NCI-H526 treated with DMSO at 0.1 percent for 48 hours (cell line): ENCODE results near the gene PRR20E.
"Not testable (repeated sequence)": the region's sequence is repeated elsewhere in the genome, so short reads cannot be mapped to it uniquely, and the experiment has no call there.

Experiments used
- DNase-seq: peaks from one replicate; lab custom pipeline; 2025; lab: John Stamatoyannopoulos, UW

Gene PRR20E

DNA sequence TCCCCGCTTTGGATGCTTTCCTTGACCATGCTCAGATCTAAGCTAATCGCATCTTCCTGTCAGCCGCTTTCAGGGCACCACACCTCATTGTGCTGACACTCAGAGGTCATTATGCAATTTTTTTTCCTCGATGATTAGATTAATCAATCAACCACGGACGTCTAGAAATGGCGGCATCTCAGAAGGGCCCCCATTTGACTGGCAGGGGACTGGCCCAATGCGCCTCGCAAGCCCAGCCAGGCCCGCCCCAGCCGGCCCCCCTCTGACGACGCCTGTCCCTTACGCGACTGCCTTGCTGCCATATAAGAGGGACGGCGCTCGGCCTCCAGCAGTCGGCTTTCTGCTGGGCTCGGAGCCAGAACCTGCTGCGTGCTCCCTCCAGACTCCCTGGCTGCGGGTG, at the start of gene PRR20E:
Gene PRR20E (plus strand): TSS at position 301 of the 400 bp plus-strand sequence. CDS start 387 bp downstream, outside the sequence.
- DNase-seq = not testable (repeated sequence)

DNA sequence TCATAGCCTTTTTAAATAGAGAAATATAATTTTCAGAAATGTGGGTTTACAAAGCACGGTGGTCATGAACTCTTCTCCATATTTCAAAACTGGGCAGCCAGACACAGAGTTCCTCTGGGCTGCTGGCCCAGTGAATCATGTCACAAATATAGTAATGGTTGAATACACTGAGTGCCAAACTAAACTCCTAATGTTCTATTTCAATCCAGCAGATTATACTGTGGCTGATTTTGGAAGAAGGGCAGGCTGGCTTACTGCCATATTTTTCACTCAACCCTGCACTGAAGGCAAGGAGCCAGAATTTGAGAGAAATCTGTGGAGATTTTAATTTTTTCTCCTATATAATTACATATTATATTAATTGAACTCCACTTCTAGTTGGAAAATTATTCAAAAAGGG, 43.3 kb upstream of the PRR20E start:
- DNase-seq = no peak

DNA sequence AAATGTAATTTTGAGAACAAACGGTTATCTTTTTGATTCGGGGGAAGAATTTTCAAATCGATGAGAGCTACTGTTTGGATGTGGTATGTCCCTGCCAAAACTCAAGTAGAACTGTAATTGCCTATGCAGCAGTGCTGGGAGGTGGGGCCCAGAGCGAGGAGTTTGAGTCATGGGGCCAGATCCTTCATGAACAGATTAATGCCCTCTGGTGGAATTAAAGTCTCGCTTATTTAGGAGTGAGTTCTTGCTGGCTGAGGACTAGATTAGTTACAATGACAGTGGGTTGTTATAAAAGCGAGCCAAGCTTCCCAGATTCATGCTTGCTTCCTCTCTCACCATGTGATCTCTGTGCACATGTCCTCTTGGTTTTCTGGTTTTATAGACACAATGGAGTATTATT, 38.1 kb upstream of the PRR20E start:
- DNase-seq = no peak

DNA sequence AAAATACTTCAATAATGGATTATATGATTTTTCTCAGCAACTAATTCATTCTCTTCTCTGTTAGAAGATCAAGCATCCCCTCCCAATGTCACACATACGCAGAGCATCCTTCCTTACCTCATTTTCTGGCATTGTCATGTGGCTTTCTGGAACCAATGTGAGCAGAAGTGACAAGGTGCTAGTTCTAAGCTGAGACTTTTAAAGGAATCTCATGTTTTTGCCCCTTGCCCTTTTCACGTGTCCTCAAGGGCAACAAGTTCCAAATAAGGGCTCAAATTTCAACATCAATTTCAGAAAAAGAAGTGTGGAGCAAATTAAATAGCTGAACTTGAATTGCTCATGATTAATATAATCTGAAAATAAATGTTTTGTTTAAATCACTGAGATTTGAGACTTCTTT, 30.9 kb upstream of the PRR20E start:
- no peak for DNase-seq

DNA sequence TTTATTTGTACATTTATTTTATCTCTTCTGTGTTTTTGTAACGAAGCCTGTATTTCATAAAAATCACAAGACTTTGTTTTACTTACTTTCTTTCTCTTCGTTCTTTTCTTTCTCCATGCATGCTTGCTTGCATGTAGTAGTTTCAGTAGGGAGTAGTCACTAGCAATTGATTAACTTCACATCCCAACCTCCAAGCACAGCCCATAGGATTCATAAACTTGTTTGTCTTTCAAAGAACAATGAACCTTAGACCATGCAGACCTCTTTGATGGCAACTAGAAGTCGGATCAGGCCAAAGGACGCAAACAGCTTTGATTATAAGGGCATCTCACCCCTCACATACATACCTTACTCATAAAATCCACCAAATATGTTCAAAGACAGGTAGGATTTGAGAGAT, 29.4 kb upstream of the PRR20E start:
- no peak for DNase-seq

DNA sequence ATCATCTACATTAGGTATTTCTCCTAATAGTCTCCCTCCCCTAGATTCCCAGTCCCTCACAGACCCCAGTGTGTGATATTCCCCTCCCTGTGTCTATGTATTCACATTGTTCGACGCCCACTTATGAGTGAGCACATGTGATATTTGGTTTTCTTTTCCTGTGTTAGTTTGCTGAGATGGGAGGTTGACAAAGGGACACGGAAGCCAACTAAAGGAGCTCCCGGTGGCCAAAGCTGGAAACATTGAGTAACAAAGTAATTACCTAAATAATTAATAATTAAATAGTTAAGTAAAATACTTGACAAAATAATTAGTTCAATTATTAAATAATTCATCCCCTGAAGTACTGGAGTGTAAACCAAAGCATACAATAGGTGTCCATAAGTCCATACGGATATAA, 28.0 kb upstream of the PRR20E start:
- no peak for DNase-seq

DNA sequence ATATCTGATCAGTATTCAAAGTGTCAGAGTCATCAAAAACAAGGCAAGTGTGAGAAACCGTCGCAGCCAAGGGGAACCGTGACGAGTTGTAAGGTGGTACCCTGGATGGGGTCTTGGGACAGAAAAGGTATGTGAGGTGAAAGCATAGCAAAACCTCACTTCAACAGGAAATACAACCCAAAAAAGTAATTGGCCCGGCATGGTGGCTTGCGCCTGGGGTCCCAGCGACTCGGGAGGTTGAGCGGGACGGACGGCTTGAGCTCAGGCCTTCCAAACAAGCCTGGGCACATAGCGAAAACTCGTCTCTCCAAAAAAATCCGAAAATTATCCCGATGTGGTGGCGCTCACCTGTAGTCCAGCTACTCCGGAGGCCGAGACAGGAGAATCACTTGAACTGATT, 27.2 kb upstream of the PRR20E start:
- not testable (repeated sequence) for DNase-seq

DNA sequence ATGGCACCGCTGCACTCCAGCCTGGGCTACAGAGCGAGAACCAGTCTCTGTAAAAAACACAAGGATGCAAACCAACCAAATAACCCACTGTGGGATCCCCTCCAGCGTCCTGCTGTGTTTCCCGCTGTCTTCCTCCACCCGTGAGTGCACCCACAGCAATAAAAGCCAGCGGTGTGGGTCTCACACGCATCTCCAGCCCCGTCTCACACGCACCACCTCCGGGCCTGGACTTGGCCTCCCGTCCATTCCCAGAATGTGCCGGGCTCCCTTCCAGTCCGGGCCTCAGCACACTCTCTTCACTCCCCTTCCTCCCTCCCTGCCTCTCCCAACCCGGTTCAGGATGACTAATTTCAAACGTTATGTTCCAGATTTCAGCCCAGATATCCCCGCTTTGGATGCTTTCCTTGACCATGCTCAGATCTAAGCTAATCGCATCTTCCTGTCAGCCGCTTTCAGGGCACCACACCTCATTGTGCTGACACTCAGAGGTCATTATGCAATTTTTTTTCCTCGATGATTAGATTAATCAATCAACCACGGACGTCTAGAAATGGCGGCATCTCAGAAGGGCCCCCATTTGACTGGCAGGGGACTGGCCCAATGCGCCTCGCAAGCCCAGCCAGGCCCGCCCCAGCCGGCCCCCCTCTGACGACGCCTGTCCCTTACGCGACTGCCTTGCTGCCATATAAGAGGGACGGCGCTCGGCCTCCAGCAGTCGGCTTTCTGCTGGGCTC, 26.6 kb upstream of the PRR20E start, which contains the start of gene PRR20A:
Gene PRR20A (plus strand): TSS at position 684 of the 734 bp plus-strand sequence. CDS start 387 bp downstream, outside the sequence.
- DNase-seq = not testable (repeated sequence)

DNA sequence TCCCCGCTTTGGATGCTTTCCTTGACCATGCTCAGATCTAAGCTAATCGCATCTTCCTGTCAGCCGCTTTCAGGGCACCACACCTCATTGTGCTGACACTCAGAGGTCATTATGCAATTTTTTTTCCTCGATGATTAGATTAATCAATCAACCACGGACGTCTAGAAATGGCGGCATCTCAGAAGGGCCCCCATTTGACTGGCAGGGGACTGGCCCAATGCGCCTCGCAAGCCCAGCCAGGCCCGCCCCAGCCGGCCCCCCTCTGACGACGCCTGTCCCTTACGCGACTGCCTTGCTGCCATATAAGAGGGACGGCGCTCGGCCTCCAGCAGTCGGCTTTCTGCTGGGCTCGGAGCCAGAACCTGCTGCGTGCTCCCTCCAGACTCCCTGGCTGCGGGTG, 19.8 kb upstream of the PRR20E start, which contains the start of gene PRR20B:
Gene PRR20B (plus strand): TSS at position 301 of the 400 bp plus-strand sequence. CDS start 387 bp downstream, outside the sequence.
- DNase-seq = not testable (repeated sequence)

DNA sequence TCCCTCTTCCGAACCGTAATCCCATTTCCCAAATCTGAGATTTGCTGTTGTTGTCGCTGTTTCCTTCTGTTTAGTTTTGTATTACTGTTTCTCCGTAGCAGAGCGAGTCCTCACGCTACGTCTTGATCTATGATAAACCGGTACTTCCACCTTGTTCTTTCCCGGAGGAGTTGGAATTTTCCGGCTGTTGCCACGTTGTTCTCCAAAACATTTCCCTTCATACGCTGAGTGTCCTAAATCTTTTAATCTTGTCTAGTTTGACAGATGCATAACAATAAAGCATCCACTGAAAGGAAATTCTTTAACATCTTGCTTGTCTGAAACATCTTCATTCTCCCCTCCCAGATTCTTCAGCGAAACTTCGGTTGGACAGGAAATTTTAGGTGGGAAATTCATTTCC, 18.9 kb upstream of the PRR20E start:
- DNase-seq = not testable (repeated sequence)

DNA sequence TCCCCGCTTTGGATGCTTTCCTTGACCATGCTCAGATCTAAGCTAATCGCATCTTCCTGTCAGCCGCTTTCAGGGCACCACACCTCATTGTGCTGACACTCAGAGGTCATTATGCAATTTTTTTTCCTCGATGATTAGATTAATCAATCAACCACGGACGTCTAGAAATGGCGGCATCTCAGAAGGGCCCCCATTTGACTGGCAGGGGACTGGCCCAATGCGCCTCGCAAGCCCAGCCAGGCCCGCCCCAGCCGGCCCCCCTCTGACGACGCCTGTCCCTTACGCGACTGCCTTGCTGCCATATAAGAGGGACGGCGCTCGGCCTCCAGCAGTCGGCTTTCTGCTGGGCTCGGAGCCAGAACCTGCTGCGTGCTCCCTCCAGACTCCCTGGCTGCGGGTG, 13.2 kb upstream of the PRR20E start, which contains the start of gene PRR20C:
Gene PRR20C (plus strand): TSS at position 301 of the 400 bp plus-strand sequence. CDS start 387 bp downstream, outside the sequence.
- DNase-seq = not testable (repeated sequence)

DNA sequence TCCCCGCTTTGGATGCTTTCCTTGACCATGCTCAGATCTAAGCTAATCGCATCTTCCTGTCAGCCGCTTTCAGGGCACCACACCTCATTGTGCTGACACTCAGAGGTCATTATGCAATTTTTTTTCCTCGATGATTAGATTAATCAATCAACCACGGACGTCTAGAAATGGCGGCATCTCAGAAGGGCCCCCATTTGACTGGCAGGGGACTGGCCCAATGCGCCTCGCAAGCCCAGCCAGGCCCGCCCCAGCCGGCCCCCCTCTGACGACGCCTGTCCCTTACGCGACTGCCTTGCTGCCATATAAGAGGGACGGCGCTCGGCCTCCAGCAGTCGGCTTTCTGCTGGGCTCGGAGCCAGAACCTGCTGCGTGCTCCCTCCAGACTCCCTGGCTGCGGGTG, 6.7 kb upstream of the PRR20E start, which contains the start of gene PRR20D:
Gene PRR20D (plus strand): TSS at position 301 of the 400 bp plus-strand sequence. CDS start 387 bp downstream, outside the sequence.
- not testable (repeated sequence) for DNase-seq

DNA sequence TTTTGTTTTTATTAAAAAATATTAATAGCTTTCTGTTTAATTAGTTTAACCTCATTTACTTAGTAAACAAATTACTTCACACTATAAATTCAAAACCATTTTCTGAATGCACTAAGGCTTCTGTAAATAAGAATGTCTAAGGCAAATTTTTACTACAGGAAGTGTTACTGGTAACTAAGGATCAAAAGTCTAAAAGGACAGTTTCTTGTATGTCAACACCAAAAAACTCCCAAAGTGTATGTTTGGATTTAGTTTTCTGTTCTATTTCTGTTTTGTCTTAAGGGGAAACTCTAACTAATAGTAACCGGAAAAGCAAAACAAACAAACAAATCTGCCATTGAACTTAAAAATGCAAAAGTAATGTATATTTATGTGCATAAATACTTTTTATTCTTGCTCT, 24.7 kb downstream of the PRR20E start:
- DNase-seq = no peak

DNA sequence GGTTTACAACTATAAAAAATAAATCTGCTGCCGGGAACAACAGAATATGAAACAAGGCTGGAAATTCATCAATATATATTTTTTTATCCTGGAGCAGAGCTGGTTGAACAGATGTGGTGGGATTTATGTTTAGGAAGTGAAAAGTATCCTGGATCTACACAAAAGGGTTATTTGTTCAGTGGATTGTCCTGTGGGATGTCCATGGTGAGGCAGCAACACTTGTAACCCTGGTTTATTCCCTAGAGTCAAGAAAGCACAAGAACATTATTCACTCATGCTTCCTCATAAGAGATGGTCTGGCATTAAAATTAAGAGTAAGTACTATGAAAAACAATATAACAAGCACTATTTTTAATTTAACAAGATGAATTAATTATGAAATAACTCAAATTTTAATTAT, 46.0 kb downstream of the PRR20E start:
- no peak for DNase-seq
